Measurements from ENCODE around the gene SEPTIN10. TPM values are rescaled to one million over a fixed set of nuclear protein-coding genes. Genes with fewer than 3 reads are reported as not detected.
A peak's percentile ranks its signal among the peaks of the same experiment; 100 is the strongest.

SEPTIN10 gene
- total RNA-seq, 1 donor from 2014 or later = 75.2 TPM

- peaks cover 27% of the 10 kb centered on the region for H3K4me1 Mint-ChIP-seq (ENCODE audit: low read depth, unreplicated experiment)
Measured at GRCh38 chr2:109613081-109613921, 465 bp downstream of the SEPTIN10 start.

GRCh38 chr2:109611467-109612095 lies 2.2 kb downstream of the SEPTIN10 start:
- no peak for TF ChIP-seq CTCF (IDR thresholded peaks at IDR 0.05; ENCODE audit: partially characterized antibody, unreplicated experiment)
- Mint-ChIP-seq H3K9me3 (ENCODE audit: unreplicated experiment) (peaks cover 8% of the 10 kb centered on the region), H3K27ac (ENCODE audit: unreplicated experiment) (no peak overlapping the region), H3K4me1 (ENCODE audit: low read depth, unreplicated experiment) (peaks cover 33% of the 10 kb centered on the region), H3K27me3 (ENCODE audit: unreplicated experiment) (peaks cover 6% of the 10 kb centered on the region), H3K4me3 (ENCODE audit: unreplicated experiment) (peak overlapping the region; percentile 100), H3K36me3 (ENCODE audit: unreplicated experiment) (no peaks in the 10 kb centered on the region)
- no peak for DNase-seq

More at GRCh38 chr2:109613081-109613921, 465 bp downstream of the SEPTIN10 start:
- peak overlapping the region; percentile 90 for H3K27ac Mint-ChIP-seq (ENCODE audit: unreplicated experiment)
- no peak for TF ChIP-seq CTCF (IDR thresholded peaks at IDR 0.05; ENCODE audit: partially characterized antibody, unreplicated experiment)
- peaks cover 8% of the 10 kb centered on the region for H3K9me3 Mint-ChIP-seq (ENCODE audit: unreplicated experiment)
- peak overlapping the region; percentile 100 for H3K4me3 Mint-ChIP-seq (ENCODE audit: unreplicated experiment)
- H3K27me3 Mint-ChIP-seq (ENCODE audit: unreplicated experiment) = peaks cover 6% of the 10 kb centered on the region
- no peak for DNase-seq
- H3K36me3 Mint-ChIP-seq (ENCODE audit: unreplicated experiment) = no peaks in the 10 kb centered on the region

GRCh38 chr2:109609352-109610024 lies 4.3 kb downstream of the SEPTIN10 start:
- Mint-ChIP-seq H3K9me3 (ENCODE audit: unreplicated experiment) (peaks cover 7% of the 10 kb centered on the region), H3K27ac (ENCODE audit: unreplicated experiment) (peak overlapping the region; percentile 29), H3K4me1 (ENCODE audit: low read depth, unreplicated experiment) (peaks cover 34% of the 10 kb centered on the region), H3K4me3 (ENCODE audit: unreplicated experiment) (peak overlapping the region; percentile 61), H3K36me3 (ENCODE audit: unreplicated experiment) (no peaks in the 10 kb centered on the region), H3K27me3 (ENCODE audit: unreplicated experiment) (peaks cover 6% of the 10 kb centered on the region)
- DNase-seq = no peak
- TF ChIP-seq CTCF (IDR thresholded peaks at IDR 0.05; ENCODE audit: partially characterized antibody, unreplicated experiment) = no peak

GRCh38 chr2:109607766-109608165 lies 6.0 kb downstream of the SEPTIN10 start:
- H3K27ac Mint-ChIP-seq (ENCODE audit: unreplicated experiment) = no peak overlapping the region

More at GRCh38 chr2:109607766-109608165, 6.0 kb downstream of the SEPTIN10 start:
- H3K4me1 Mint-ChIP-seq (ENCODE audit: low read depth, unreplicated experiment) = peaks cover 34% of the 10 kb centered on the region
- H3K4me3 Mint-ChIP-seq (ENCODE audit: unreplicated experiment) = no peak overlapping the region
- TF ChIP-seq CTCF (IDR thresholded peaks at IDR 0.05; ENCODE audit: partially characterized antibody, unreplicated experiment) = no peak
- DNase-seq = no peak
- H3K27me3 Mint-ChIP-seq (ENCODE audit: unreplicated experiment) = peaks cover under 1% of the 10 kb centered on the region
- H3K36me3 Mint-ChIP-seq (ENCODE audit: unreplicated experiment) = no peaks in the 10 kb centered on the region
- peaks cover 4% of the 10 kb centered on the region for H3K9me3 Mint-ChIP-seq (ENCODE audit: unreplicated experiment)

Data from glutamatergic neuron (in vitro differentiated cells).